Stimulated activated CD8-positive, alpha-beta memory T cell treated with anti-CD3 and anti-CD28 coated beads, Interleukin-2, amount 100 ng/mL, for 1 hour (primary cell): ENCODE data around the gene XPNPEP2.
A peak's percentile ranks its signal among the peaks of the same experiment; 100 is the strongest.

Experiments
- DNase-seq, 2 donors: peaks; one replicate each; pipeline ENCODE4 v3.0.0-alpha.2; 2020; ENCODE audit warnings: low read depth in 2 of 2

Gene XPNPEP2

DNA sequence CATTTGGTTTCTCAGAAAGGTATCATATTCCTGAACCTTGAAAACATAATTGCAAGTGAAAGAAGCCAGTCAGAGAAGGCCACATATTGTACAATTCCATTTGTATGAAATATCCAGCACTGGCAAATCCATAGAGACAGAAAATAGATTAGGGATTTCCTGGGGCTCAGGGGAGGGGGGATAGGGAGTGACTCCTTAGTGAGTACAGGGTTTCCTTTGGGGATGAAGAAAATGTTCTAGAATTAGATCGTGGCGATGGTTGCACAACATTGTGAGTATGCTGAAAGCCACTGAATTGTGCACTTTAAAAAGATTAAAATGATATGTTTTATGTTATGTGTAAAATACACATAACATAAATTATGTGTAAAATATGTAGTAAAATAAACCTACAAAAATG is 10.3 kb downstream of the XPNPEP2 start:
- DNase-seq: no peak

DNA sequence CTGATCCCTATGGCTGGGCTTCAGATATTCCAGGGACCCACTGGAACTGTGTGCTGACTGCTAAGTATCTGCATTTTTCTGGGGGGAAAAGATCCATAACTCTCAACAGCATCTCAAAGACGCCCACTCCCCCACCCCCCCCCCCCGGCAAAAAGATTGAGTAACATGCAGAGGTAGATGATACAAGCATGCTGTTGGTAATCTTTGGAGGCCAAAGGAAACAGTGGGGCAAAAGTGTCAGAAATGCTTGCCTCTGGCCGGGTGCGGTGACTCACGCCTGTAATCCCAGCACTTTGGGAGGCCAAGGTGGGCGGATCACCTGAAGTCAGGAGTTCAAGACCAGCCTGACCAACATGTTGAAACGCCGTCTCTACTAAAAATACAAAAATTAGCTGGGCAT is 12.2 kb downstream of the XPNPEP2 start:
- no peak for DNase-seq

- no peak for DNase-seq
Measured at GRCh38 chrX:129754056-129755024, 15.6 kb downstream of the XPNPEP2 start.

- DNase-seq: no peak
Measured at GRCh38 chrX:129755779-129756650, 17.2 kb downstream of the XPNPEP2 start.

DNA sequence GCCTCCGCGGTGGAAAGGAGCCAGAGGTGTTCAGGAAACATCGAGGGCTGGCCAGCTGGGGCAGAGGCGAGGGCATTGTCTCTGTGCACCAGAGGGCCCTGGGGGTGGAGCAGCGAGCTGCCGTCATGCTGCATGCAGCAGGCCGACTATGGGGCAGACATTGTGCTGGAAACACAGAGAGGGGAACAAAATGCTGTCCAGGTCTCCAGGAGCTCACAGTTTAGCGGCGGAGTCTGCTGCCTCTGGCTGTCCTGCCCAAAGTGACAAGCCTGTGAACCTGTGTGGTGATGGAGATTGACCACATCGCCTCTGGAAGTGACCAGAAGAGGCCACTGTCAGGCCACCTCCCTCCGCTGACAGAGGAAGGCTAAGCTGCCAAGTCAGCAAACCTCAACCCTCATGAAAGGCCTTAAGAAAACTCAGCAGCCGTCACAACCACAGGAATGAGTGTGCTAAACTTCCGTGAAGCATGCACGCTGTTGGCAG is 20.8 kb downstream of the XPNPEP2 start:
- DNase-seq: no peak

DNA sequence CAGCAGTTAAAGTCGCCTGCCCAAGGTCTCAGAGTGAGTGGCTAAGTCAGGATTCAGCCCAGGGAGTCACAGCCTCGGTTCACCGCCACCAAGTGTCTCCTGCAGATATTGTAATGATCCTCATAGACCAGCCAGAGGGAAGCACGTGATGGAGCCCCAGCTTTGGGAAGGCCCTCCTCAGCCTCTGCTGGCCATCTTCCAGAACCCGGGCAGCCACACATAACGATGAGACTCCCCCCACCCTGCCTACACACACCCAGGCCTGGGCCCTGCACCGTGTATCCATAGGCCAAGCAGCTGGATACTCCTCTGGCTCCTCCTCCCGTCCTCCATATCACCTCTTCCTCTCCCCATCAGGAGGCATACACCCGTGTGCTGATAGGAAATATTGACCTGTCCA is 21.4 kb downstream of the XPNPEP2 start:
- no peak for DNase-seq

GRCh38 chrX:129760981-129761380 is 22.2 kb downstream of the XPNPEP2 start:
- DNase-seq: no peak

GRCh38 chrX:129761596-129761995 is 22.8 kb downstream of the XPNPEP2 start:
- no peak for DNase-seq

- DNase-seq: no peak
Measured at GRCh38 chrX:129762448-129762847, 23.7 kb downstream of the XPNPEP2 start.

GRCh38 chrX:129763666-129764065 is 24.9 kb downstream of the XPNPEP2 start:
- DNase-seq: no peak

GRCh38 chrX:129768186-129768585 is 29.4 kb downstream of the XPNPEP2 start:
- DNase-seq: no peak

GRCh38 chrX:129768586-129769466 is 30.0 kb downstream of the XPNPEP2 start:
- DNase-seq: no peak

- peak; percentile 38 to 54 for DNase-seq
Measured at GRCh38 chrX:129769467-129770154, 30.8 kb downstream of the XPNPEP2 start.

GRCh38 chrX:129771266-129771995 is 32.7 kb downstream of the XPNPEP2 start:
- DNase-seq: no peak

- no peak for DNase-seq
Measured at GRCh38 chrX:129772796-129773431, 34.1 kb downstream of the XPNPEP2 start.

DNA sequence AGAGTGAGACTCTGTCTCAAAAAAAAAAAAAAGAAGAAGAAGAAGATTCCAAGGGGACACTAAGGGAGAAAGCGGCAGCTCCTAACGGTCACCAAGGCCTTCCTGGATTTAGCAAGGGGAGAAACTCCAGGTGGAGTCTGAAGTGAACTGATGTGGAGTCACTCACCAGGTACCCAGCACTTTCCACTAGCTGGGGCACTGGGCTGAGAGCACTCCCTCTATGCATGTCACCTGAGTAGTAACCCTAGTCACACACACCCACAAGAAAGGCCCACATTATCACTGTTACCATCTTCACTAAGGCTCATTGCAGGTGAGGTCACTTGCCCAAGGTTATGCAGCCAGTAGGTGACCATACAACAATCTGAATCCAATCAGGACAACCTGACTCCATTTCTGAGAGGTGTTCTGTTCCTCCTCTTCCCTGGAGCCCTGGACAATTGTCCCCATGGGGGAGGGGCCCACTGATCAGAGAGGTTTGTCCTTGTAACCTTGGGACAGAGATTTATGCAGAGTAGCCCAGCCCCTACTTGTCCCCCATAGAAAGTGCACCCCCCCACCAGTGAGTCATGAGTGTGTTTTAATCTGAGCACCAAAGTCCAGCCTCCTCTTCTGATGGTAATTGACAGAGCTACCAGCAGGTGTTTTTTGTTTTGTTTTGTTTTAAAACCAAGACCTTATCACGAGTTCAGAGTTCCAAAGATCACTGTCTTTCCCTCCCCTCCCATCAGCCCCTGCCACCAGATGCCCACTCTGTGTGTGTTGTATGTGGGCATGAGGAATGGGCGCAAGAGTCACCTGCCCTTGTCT is 35.1 kb downstream of the XPNPEP2 start:
- DNase-seq: no peak

- peak; percentile 44 to 49 for DNase-seq
Measured at GRCh38 chrX:129777218-129778030, 38.6 kb downstream of the XPNPEP2 start.
